GM18526 (cell line): ENCODE measurements around the gene LMOD3.

Experiments
- POLR2A ChIP-seq: IDR thresholded peaks from 3 replicates; pipeline ENCODE4 v1.6.1; 2011; ENCODE audit not compliant: insufficient read length; ENCODE audit errors: extremely low read depth

Gene LMOD3

GRCh38 chr3:69085168-69085832 is 37.1 kb downstream of the LMOD3 start:
- no peak for TF ChIP-seq POLR2A

- peak; percentile 56 for TF ChIP-seq POLR2A
Measured at GRCh38 chr3:69084326-69085167, 37.8 kb downstream of the LMOD3 start, which contains the start of gene ARL6IP5. Gene ARL6IP5 (plus strand): TSS chr3:69084937. CDS start chr3:69085048, 111 bp downstream.

GRCh38 chr3:69082805-69083204 is 39.6 kb downstream of the LMOD3 start:
- TF ChIP-seq POLR2A, result no peak

GRCh38 chr3:69082361-69082760 is 40.0 kb downstream of the LMOD3 start:
- no peak for TF ChIP-seq POLR2A

- TF ChIP-seq POLR2A, result no peak
Measured at GRCh38 chr3:69081583-69082262, 40.7 kb downstream of the LMOD3 start.

GRCh38 chr3:69080233-69080920 is 42.0 kb downstream of the LMOD3 start, which contains the start of gene UBA3:
Gene UBA3 (minus strand): TSS chr3:69080365. CDS start chr3:69080353, 12 bp downstream.
- peak; percentile 91 for TF ChIP-seq POLR2A

GRCh38 chr3:69079269-69080159 is 42.9 kb downstream of the LMOD3 start:
- TF ChIP-seq POLR2A, result no peak

GRCh38 chr3:69072928-69073327 is 49.5 kb downstream of the LMOD3 start:
- no peak for TF ChIP-seq POLR2A

GRCh38 chr3:69066121-69066520 is 56.3 kb downstream of the LMOD3 start:
- TF ChIP-seq POLR2A, result no peak

GRCh38 chr3:69065318-69065964 is 57.0 kb downstream of the LMOD3 start:
- TF ChIP-seq POLR2A, result no peak

GRCh38 chr3:69063636-69064035 is 58.8 kb downstream of the LMOD3 start:
- no peak for TF ChIP-seq POLR2A

- no peak for TF ChIP-seq POLR2A
Measured at GRCh38 chr3:69059688-69060087, 62.7 kb downstream of the LMOD3 start.

GRCh38 chr3:69058947-69059224 is 63.5 kb downstream of the LMOD3 start:
- no peak for TF ChIP-seq POLR2A

GRCh38 chr3:69058180-69058946 is 64.0 kb downstream of the LMOD3 start:
- TF ChIP-seq POLR2A, result no peak
